H1 (cell line): ENCODE data around the gene GRM7. TPM values are rescaled to one million over a fixed set of nuclear protein-coding genes. Genes with fewer than 3 reads are reported as not detected.

ENCODE experiments used
- CTCF ChIA-PET: fragments of 300-600 bp; sonication (Branson Sonifier 250); formaldehyde crosslinking; loops from one replicate; lab custom pipeline; 2021; ENCODE audit not compliant: partially characterized antibody; lab: Charles Lee
- POLR2A ChIA-PET: fragments of 300-600 bp; sonication (Branson Sonifier 250); formaldehyde crosslinking; loops from one replicate; lab custom pipeline; 2021; ENCODE audit warnings: inconsistent platforms; ENCODE audit not compliant: partially characterized antibody; lab: Charles Lee
- DNase-seq, 2 experiments: peaks; one replicate each; pipeline versions ENCODE4 v3.0.0 to v3.0.0-alpha.2; 2010 to 2022; ENCODE audit warnings: low spot score in 2 of 2, low read depth in 1 of 2, mixed read lengths in 1 of 2
- FAIRE-seq: peaks from 2 replicates; lab custom pipeline; 2011; peaks lifted over from hg19 to GRCh38; lab: Jason Lieb, UNC
- H2AFZ ChIP-seq: 2 replicates; pipeline ENCODE4 v1.8.1; 2012; ENCODE audit warnings: low read length, inconsistent platforms
- H2AK5ac ChIP-seq: 2 replicates; pipeline ENCODE4 v1.6.1; 2013; ENCODE audit warnings: low read depth, low read length
- H2BK120ac ChIP-seq: replicated peaks from 2 replicates; pipeline ENCODE3; 2013; ENCODE audit warnings: low read depth, low read length, inconsistent platforms
- H2BK12ac ChIP-seq: 2 replicates; pipeline ENCODE4 v1.6.1; 2013; ENCODE audit warnings: low read depth, low read length
- H2BK15ac ChIP-seq: 2 replicates; pipeline ENCODE4 v1.6.1; 2013; ENCODE audit warnings: low read length
- H2BK20ac ChIP-seq: 2 replicates; pipeline ENCODE4 v1.6.1; 2013; ENCODE audit warnings: low read length
- H2BK5ac ChIP-seq: 2 replicates; pipeline ENCODE4 v1.6.1; 2013; ENCODE audit warnings: low read depth, low read length
- H3K14ac ChIP-seq: 2 replicates; pipeline ENCODE4 v1.6.1; 2013; ENCODE audit warnings: inconsistent platforms; ENCODE audit not compliant: insufficient read length
- H3K18ac ChIP-seq: 2 replicates; pipeline ENCODE4 v1.6.1; 2013; ENCODE audit warnings: low read length; ENCODE audit errors: extremely low read depth
- H3K23ac ChIP-seq: 2 replicates; pipeline ENCODE4 v1.6.1; 2013; ENCODE audit warnings: inconsistent platforms; ENCODE audit not compliant: insufficient read length
- H3K23me2 ChIP-seq: 2 replicates; pipeline ENCODE4 v1.6.1; 2013; ENCODE audit warnings: low read depth, low read length
- H3K27ac ChIP-seq: 2 replicates; pipeline ENCODE4 v1.6.1; 2011; ENCODE audit warnings: low read depth, low read length, inconsistent platforms
- H3K27me3 ChIP-seq, 4 experiments: replicated peaks in 1 of 4; 1 replicate in 1 of 4; 2 replicates in 3 of 4; pipeline versions ENCODE4 v1.6.1 to v1.8.1; 2011 to 2013; ENCODE audit warnings: low read length in 3 of 4, mild to moderate bottlenecking in 3 of 4, inconsistent platforms in 2 of 4, mixed read lengths in 2 of 4, moderate library complexity in 1 of 4; ENCODE audit not compliant: control insufficient read depth in 3 of 4, insufficient read depth in 3 of 4; ENCODE audit errors: extremely low read depth in 1 of 4
- H3K36me3 ChIP-seq, 4 experiments: 2 replicates each; pipeline versions ENCODE4 v1.6.1 to v1.8.1; 2011 to 2013; ENCODE audit warnings: mild to moderate bottlenecking in 4 of 4, low read length in 3 of 4, moderate library complexity in 2 of 4, control low read depth in 1 of 4, inconsistent platforms in 1 of 4; ENCODE audit not compliant: insufficient read depth in 4 of 4, control insufficient read depth in 2 of 4
- H3K4ac ChIP-seq: replicated peaks from 2 replicates; pipeline ENCODE3; 2013; ENCODE audit warnings: low read length, low read depth, mixed read lengths, inconsistent platforms; ENCODE audit not compliant: insufficient read length
- H3K4me1 ChIP-seq, 4 experiments: replicated peaks in 1 of 4; 1 replicate in 1 of 4; 2 replicates in 3 of 4; pipeline versions ENCODE4 v1.6.1 to v1.8.1; 2011 to 2013; ENCODE audit warnings: low read length in 3 of 4, inconsistent platforms in 2 of 4, mixed read lengths in 1 of 4; ENCODE audit not compliant: insufficient read depth in 4 of 4, control insufficient read depth in 3 of 4
- H3K4me2 ChIP-seq, 2 experiments: 2 replicates each; pipeline versions ENCODE4 v1.6.1 to v1.8.1; 2011 to 2013; ENCODE audit warnings: low read depth in 2 of 2, low read length in 2 of 2, control low read depth in 1 of 2, inconsistent platforms in 1 of 2, mild to moderate bottlenecking in 1 of 2; ENCODE audit not compliant: insufficient read depth in 1 of 2
- H3K4me3 ChIP-seq, 4 experiments: fragments of 200-600, 300-600 bp in 1 of 4; sonication (generic), shearing (Covaris generic), sonication (Bioruptor Twin) in 1 of 4; 2 replicates each; pipeline versions ENCODE4 v1.5.1 to v1.8.1; 2011 to 2016; ENCODE audit warnings: low read length in 4 of 4, low read depth in 3 of 4, control low read depth in 2 of 4, inconsistent platforms in 2 of 4, mild to moderate bottlenecking in 2 of 4, mixed read lengths in 1 of 4, moderate library complexity in 1 of 4; ENCODE audit not compliant: insufficient read depth in 2 of 4; ENCODE audit errors: extremely low read depth in 1 of 4
- H3K56ac ChIP-seq: replicated peaks from 2 replicates; pipeline ENCODE3; 2013; ENCODE audit warnings: low read depth, mild to moderate bottlenecking, mixed read lengths, low read length, inconsistent platforms; ENCODE audit not compliant: insufficient read length
- H3K79me1 ChIP-seq: 2 replicates; pipeline ENCODE4 v1.6.1; 2013; ENCODE audit warnings: low read depth, low read length, control low read depth
- H3K79me2 ChIP-seq, 2 experiments: 2 replicates each; pipeline versions ENCODE4 v1.6.1 to v1.8.1; 2012 to 2013; ENCODE audit warnings: low read length in 2 of 2, mild to moderate bottlenecking in 2 of 2, inconsistent platforms in 1 of 2; ENCODE audit not compliant: insufficient read depth in 2 of 2, control insufficient read depth in 1 of 2
- H3K9ac ChIP-seq, 4 experiments: replicated peaks in 1 of 4; 1 replicate in 1 of 4; 2 replicates in 3 of 4; pipeline versions ENCODE4 v1.6.1 to v1.8.1; 2011 to 2013; ENCODE audit warnings: low read depth in 3 of 4, low read length in 3 of 4, control low read depth in 2 of 4, mild to moderate bottlenecking in 2 of 4, moderate library complexity in 2 of 4, inconsistent platforms in 1 of 4; ENCODE audit errors: extremely low read depth in 1 of 4
- H3K9me3 ChIP-seq, 2 experiments: 2 replicates each; pipeline versions ENCODE4 v1.6.1 to v1.8.1; 2012 to 2013; ENCODE audit warnings: mild to moderate bottlenecking in 2 of 2, moderate library complexity in 2 of 2, control low read depth in 1 of 2, inconsistent platforms in 1 of 2, low read depth in 1 of 2, low read length in 1 of 2, mixed read lengths in 1 of 2; ENCODE audit not compliant: insufficient read depth in 2 of 2
- H4K20me1 ChIP-seq, 2 experiments: replicated peaks in 1 of 2; 2 replicates each; pipeline versions ENCODE3 to v1.8.1; 2011 to 2013; ENCODE audit warnings: inconsistent platforms in 2 of 2, low read length in 2 of 2, mild to moderate bottlenecking in 1 of 2; ENCODE audit not compliant: insufficient read depth in 2 of 2, control insufficient read depth in 1 of 2
- H4K5ac ChIP-seq: 2 replicates; pipeline ENCODE4 v1.6.1; 2013; ENCODE audit warnings: low read length, low read depth, mixed read lengths, inconsistent platforms; ENCODE audit not compliant: insufficient read length
- H4K8ac ChIP-seq: 2 replicates; pipeline ENCODE4 v1.8.0; 2013; ENCODE audit warnings: mild to moderate bottlenecking, moderate library complexity, low read length, inconsistent platforms; ENCODE audit not compliant: insufficient read depth; ENCODE audit errors: extremely low read depth
- H4K91ac ChIP-seq: replicated peaks from 2 replicates; pipeline ENCODE3; 2013; ENCODE audit warnings: low read length, mixed read lengths, inconsistent platforms; ENCODE audit not compliant: insufficient read length
- CBX5 ChIP-seq: fragments of 300-800, 300-1000 bp; sonication (generic); IDR thresholded peaks from 2 replicates; pipeline ENCODE4 v1.7.1; 2016; ENCODE audit warnings: antibody characterized with exemption, low read length, low read depth
- CREB1 ChIP-seq: IDR thresholded peaks from 2 replicates; pipeline ENCODE4 v1.6.1; 2012; ENCODE audit warnings: inconsistent platforms
- EGR1 ChIP-seq: IDR thresholded peaks from 2 replicates; pipeline ENCODE4 v1.6.1; 2011; ENCODE audit warnings: low read depth, low read length, borderline replicate concordance
- EP300 ChIP-seq, 2 experiments: IDR thresholded peaks; 1 replicate in 1 of 2; 2 replicates in 1 of 2; pipeline ENCODE4 v1.6.1; 2011 to 2012; ENCODE audit warnings: low read depth in 2 of 2, low read length in 2 of 2, mild to moderate bottlenecking in 2 of 2, borderline replicate concordance in 1 of 2, inconsistent platforms in 1 of 2, moderate library complexity in 1 of 2
- GTF2F1 ChIP-seq: IDR thresholded peaks from 2 replicates; pipeline ENCODE4 v1.6.1; 2012; ENCODE audit warnings: low read depth, low read length, improper control_type of control experiment, borderline replicate concordance
- HDAC6 ChIP-seq: IDR thresholded peaks from one replicate; pipeline ENCODE4 v1.7.1; 2012; ENCODE audit warnings: low read depth, mild to moderate bottlenecking, inconsistent platforms, low read length, moderate library complexity
- JUND ChIP-seq: IDR thresholded peaks from 2 replicates; pipeline ENCODE4 v1.6.1; 2011; ENCODE audit warnings: mild to moderate bottlenecking, improper control_type of control experiment, low read length
- KDM4A ChIP-seq: IDR thresholded peaks from one replicate; pipeline ENCODE4 v1.7.1; 2012; ENCODE audit warnings: low read depth, mild to moderate bottlenecking, moderate library complexity, low read length, inconsistent platforms; ENCODE audit not compliant: severe bottlenecking
- POLR2A ChIP-seq, 2 experiments: IDR thresholded peaks; 1 replicate in 1 of 2; 2 replicates in 1 of 2; pipeline ENCODE4 v1.6.1; 2011; ENCODE audit warnings: low read depth in 2 of 2, low read length in 2 of 2, mild to moderate bottlenecking in 2 of 2; ENCODE audit errors: control extremely low read depth in 1 of 2
- SIN3A ChIP-seq, 2 experiments: IDR thresholded peaks in 1 of 2; conservative IDR thresholded peaks in 1 of 2; 2 replicates each; pipeline ENCODE4 v1.6.1; 2011 to 2012; ENCODE audit warnings: low read length in 2 of 2, improper control_type of control experiment in 1 of 2, low read depth in 1 of 2, mild to moderate bottlenecking in 1 of 2
- SUZ12 ChIP-seq: fragments of 200-600 bp; sonication (generic); IDR thresholded peaks from 2 replicates; pipeline ENCODE4 v1.6.1; 2012; ENCODE audit warnings: mild to moderate bottlenecking, inconsistent platforms, low read length, moderate library complexity, mixed read lengths
- WGBS, 2 experiments: shearing (Covaris generic) in 1 of 2; methylation state at CpG; one replicate each; pipeline versions ENCODE4 v1.1.6 to v1.1.7; 2013 to 2015; ENCODE audit warnings: low lambda C conversion rate in 2 of 2, mixed read lengths in 2 of 2, inconsistent platforms in 1 of 2, low coverage in 1 of 2, missing lambda C conversion rate in 1 of 2; ENCODE audit not compliant: insufficient replicate concordance in 2 of 2, insufficient coverage in 1 of 2, insufficient read length in 1 of 2; ENCODE audit errors: extremely low coverage in 1 of 2, missing lambda C conversion rate in 1 of 2; 5-methylcytosine and 5-hydroxymethylcytosine counted together
- polyA plus RNA-seq, 7 experiments: library from polyadenylated mRNA; depleted of rRNA in 3 of 7; stranded (reverse) in 5 of 7; unstranded in 2 of 7; fragments of >200 nt in 5 of 7; fragments of 200-250 nt in 2 of 7; gene quantifications; 1 replicate in 5 of 7; 2 replicates in 1 of 7; 4 replicates in 1 of 7; pipeline versions ENCODE4 v1.2.1 to v1.2.3, GENCODE V29; 2011 to 2013; ENCODE audit warnings: missing spikeins in 2 of 7, mixed read lengths in 2 of 7
- total RNA-seq: library from RNA; stranded (reverse); fragmentation: NEBNext Ultra II Directional; extraction: Animal tissue kit (Norgen Biotek cat#: 25700); gene quantifications from 2 replicates; pipeline ENCODE4 v1.2.1, GENCODE V29; 2021
- TF ChIP-seq, protein P1 (sequence below): IDR thresholded peaks from 2 replicates; pipeline ENCODE4 v1.6.1; 2011; ENCODE audit warnings: low read depth, mild to moderate bottlenecking, low read length; ENCODE audit not compliant: insufficient read depth
- TF ChIP-seq, protein P2 (sequence below): IDR thresholded peaks from 2 replicates; pipeline ENCODE4 v1.6.1; 2012; ENCODE audit warnings: inconsistent platforms

GRM7 gene
- total and polyA plus RNA-seq, 2 of the 8 experiments (the other 6 are each of a cell fraction or from before 2014, with no cell fraction given) = 0.17 to 0.24 TPM

DNA sequence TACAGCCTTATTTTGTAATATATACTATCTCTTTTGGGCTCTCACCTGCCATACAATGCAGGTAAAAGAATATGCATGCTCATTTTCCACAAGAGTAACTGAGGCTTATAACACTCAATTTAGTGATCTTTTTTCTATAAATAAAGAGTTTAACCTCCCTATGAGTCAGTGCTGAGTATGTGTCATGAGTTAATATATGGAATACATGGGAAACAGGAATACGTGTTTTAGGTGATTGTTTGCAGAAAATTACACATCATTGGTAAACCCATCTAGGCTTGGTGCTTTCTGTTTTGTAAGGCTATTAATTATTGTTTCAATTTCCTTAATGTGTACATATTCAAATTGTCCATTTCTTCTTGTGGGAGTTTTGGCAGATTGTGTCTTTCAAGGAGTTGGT lies 411.3 kb downstream of the GRM7 start:
- H2BK20ac ChIP-seq = no peak overlapping the region
- no peak overlapping the region for H3K14ac ChIP-seq
- no peak overlapping the region for H2BK12ac ChIP-seq
- no peak overlapping the region for H3K4me3 ChIP-seq
- H3K9me3 ChIP-seq = peaks cover 0 to 9% of the 10 kb centered on the region in 2 experiments; a peak in 1 of 4 replicates
- no peaks in the 10 kb centered on the region for H3K23me2 ChIP-seq
- H3K23ac ChIP-seq = no peak overlapping the region
- no peak overlapping the region for H3K18ac ChIP-seq
- no peak overlapping the region for H4K5ac ChIP-seq
- H3K56ac ChIP-seq = no peak overlapping the region
- H2BK120ac ChIP-seq = no peak overlapping the region
- H3K79me2 ChIP-seq = no peaks in the 10 kb centered on the region
- H3K36me3 ChIP-seq = no peaks in the 10 kb centered on the region
- H2AFZ ChIP-seq = no peak overlapping the region
- H2BK5ac ChIP-seq = no peak overlapping the region
- H3K79me1 ChIP-seq = no peaks in the 10 kb centered on the region; the same call in 1 of the 2 replicates
- H4K91ac ChIP-seq = no peak overlapping the region
- no peaks in the 10 kb centered on the region for H4K20me1 ChIP-seq
- CTCF ChIA-PET = no interaction called here
- POLR2A ChIA-PET = no interaction called here
- 95% methylated on average over 1 of the region's 1 CpG; no CpG with 5 or more reads in 1 of the 2 experiments for WGBS, 2 experiments
- FAIRE-seq = no peak
- H3K4me1 ChIP-seq = no peaks in the 10 kb centered on the region
- H3K9ac ChIP-seq = no peak overlapping the region
- H3K4me2 ChIP-seq = no peak overlapping the region
- no peak overlapping the region for H2BK15ac ChIP-seq
- H4K8ac ChIP-seq = no peak overlapping the region
- H2AK5ac ChIP-seq = no peak overlapping the region
- DNase-seq = no peak
- no peak overlapping the region for H3K4ac ChIP-seq
- H3K27me3 ChIP-seq = no peaks in the 10 kb centered on the region
- H3K27ac ChIP-seq = no peak overlapping the region
- TF ChIP-seq SUZ12 (no peak), EGR1 (no peak), HDAC6 (no peak), EP300 (IDR thresholded peaks at IDR 0.05; ENCODE audit: borderline replicate concordance in 1 of 2, low read depth in 2 of 2, low read length in 2 of 2) (no peak), POLR2A (IDR thresholded peaks at IDR 0.05; ENCODE audit: control extremely low read depth in 1 of 2, low read depth in 2 of 2, low read length in 2 of 2) (no peak), CREB1 (no peak), SIN3A (conservative IDR thresholded peaks at IDR 0.05 in 1 of 2, IDR thresholded peaks at IDR 0.05 in 1 of 2; ENCODE audit: low read depth in 1 of 2, low read length in 2 of 2) (no peak), KDM4A (no peak), CBX5 (no peak), GTF2F1 (no peak), JUND (no peak)
- TF ChIP-seq, protein P1, sequence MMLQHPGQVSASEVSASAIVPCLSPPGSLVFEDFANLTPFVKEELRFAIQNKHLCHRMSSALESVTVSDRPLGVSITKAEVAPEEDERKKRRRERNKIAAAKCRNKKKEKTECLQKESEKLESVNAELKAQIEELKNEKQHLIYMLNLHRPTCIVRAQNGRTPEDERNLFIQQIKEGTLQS = no peak
- TF ChIP-seq, protein P2, sequence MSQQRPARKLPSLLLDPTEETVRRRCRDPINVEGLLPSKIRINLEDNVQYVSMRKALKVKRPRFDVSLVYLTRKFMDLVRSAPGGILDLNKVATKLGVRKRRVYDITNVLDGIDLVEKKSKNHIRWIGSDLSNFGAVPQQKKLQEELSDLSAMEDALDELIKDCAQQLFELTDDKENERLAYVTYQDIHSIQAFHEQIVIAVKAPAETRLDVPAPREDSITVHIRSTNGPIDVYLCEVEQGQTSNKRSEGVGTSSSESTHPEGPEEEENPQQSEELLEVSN = no peak
